ENCODE results near the gene COX7A1.

COX7A1 gene

DNA sequence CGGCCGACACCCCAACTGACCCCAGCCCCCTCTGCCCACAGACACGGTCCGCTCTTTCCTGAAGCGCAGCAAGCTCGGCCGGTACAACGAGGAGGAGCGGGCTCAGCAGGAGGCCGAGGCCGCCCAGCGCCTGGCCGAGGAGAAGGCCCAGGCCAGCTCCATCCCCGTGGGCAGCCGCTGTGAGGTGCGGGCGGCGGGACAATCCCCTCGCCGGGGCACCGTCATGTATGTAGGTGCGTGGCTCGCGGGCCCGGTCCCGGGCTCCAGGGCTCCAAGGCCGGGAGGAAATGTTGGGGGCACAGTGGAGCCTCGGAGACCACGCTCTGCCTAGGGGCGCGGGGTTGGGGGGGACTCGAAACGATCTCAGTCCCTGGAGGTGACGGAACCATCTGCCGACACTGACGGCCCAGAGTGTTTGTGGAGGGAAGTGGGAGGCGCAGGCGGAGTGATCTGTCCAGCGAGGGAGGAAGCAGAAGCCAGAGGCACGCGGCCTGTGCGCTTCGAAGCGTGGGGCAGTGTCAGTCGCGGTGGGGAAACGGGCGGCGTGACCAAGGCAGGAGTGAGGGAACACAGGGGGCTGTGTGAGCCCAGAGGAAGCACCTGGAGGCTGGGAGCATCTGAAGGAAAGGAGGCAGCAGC, 30.6 kb downstream of the COX7A1 start:
- no peak overlapping the region for H3K9ac ChIP-seq (ENCODE audit: low read length in 2 of 2)
- no peaks in the 10 kb centered on the region for H3K27me3 ChIP-seq (ENCODE audit: control insufficient read depth in 1 of 2, insufficient read depth in 2 of 2, low read length in 2 of 2)
- no peak overlapping the region for H3K27ac ChIP-seq (ENCODE audit: low read length)
- H3K36me3 ChIP-seq (ENCODE audit: control insufficient read depth in 2 of 2, insufficient read depth in 2 of 2, low read length in 2 of 2) = peaks cover 23 to 31% of the 10 kb centered on the region in 2 donors
- no peaks in the 10 kb centered on the region for H3K9me3 ChIP-seq (ENCODE audit: control insufficient read depth in 2 of 2, low read length in 2 of 2)
- H3K4me1 ChIP-seq (ENCODE audit: control insufficient read depth, insufficient read depth, low read length) = peaks cover 5% of the 10 kb centered on the region
- no peak overlapping the region for H3K4me3 ChIP-seq (ENCODE audit: low read length in 2 of 2)

DNA sequence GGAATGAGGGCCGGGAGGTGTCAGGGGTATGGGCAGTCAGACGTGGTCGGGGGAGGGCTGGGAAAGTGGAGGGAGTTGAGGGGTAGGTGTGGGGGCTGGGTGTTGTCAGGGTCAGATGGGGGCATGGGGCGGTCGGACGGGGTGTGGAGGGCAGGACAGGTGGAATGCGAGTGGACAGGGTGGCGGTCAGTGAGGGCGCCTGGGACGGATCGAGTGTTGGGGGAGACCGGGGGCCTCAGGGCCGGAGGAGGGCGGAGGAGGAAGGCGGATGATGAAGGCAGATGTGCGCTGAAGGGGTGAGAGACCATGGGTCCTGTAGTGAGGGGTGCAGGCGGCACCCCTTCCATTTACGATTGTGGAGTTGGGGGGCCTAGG, 31.3 kb downstream of the COX7A1 start:
- no peak overlapping the region for H3K27ac ChIP-seq (ENCODE audit: low read length)
- peaks cover 23 to 31% of the 10 kb centered on the region in 2 donors for H3K36me3 ChIP-seq (ENCODE audit: control insufficient read depth in 2 of 2, insufficient read depth in 2 of 2, low read length in 2 of 2)
- no peak overlapping the region for H3K9ac ChIP-seq (ENCODE audit: low read length in 2 of 2)
- H3K27me3 ChIP-seq (ENCODE audit: control insufficient read depth in 1 of 2, insufficient read depth in 2 of 2, low read length in 2 of 2) = no peaks in the 10 kb centered on the region
- no peaks in the 10 kb centered on the region for H3K9me3 ChIP-seq (ENCODE audit: control insufficient read depth in 2 of 2, low read length in 2 of 2)
- peaks cover 12% of the 10 kb centered on the region for H3K4me1 ChIP-seq (ENCODE audit: control insufficient read depth, insufficient read depth, low read length)
- no peak overlapping the region for H3K4me3 ChIP-seq (ENCODE audit: low read length in 2 of 2)

DNA sequence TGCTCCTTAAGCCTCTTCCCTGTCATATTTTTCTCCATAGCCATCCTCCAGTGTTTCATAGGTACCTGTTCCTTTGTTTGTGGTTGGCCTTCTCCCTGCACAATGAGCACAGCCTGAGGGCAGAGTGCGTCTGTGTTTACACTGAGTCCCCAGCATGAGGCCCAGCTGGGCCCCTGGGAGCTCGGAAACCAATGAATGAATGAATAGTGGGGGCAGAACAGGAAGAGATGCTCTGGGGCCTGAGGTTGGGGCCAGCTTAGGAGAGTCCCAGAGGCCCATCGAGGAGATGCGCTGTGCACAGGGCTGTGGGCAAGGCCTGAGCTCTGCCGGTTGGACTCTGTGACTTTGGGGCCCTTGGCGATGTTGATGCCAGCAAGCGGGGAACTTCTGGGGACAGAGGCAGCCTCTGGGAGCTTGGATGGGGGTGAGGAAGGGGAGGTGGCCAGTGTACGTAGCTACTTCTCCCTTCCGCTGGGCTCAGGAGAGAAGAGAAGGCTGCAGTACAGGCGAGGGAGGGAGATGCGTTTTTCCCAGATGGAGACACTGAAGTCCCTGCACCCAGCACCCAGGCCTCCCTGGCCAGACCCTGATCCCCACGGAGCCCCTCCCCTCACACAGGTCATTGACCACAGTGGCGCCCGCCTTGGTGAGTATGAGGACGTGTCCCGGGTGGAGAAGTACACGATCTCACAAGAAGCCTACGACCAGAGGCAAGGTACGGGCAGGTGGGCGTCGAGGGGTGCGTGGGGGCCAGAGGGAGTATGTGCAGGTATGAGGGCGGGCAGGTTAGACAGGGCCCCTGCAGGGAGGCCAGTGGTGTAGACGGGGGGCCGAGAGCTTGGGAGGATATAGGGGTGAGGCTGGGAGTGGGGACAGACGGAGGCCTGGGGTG, 31.9 kb downstream of the COX7A1 start:
- Histone ChIP-seq H3K9ac (ENCODE audit: low read length in 2 of 2) (no peak overlapping the region), H3K4me1 (ENCODE audit: control insufficient read depth, insufficient read depth, low read length) (peaks cover 14% of the 10 kb centered on the region), H3K27me3 (ENCODE audit: control insufficient read depth in 1 of 2, insufficient read depth in 2 of 2, low read length in 2 of 2) (no peaks in the 10 kb centered on the region), H3K9me3 (ENCODE audit: control insufficient read depth in 2 of 2, low read length in 2 of 2) (no peaks in the 10 kb centered on the region), H3K27ac (ENCODE audit: low read length) (no peak overlapping the region), H3K4me3 (ENCODE audit: low read length in 2 of 2) (no peak overlapping the region), H3K36me3 (ENCODE audit: control insufficient read depth in 2 of 2, insufficient read depth in 2 of 2, low read length in 2 of 2) (peaks cover 17 to 28% of the 10 kb centered on the region in 2 donors)

DNA sequence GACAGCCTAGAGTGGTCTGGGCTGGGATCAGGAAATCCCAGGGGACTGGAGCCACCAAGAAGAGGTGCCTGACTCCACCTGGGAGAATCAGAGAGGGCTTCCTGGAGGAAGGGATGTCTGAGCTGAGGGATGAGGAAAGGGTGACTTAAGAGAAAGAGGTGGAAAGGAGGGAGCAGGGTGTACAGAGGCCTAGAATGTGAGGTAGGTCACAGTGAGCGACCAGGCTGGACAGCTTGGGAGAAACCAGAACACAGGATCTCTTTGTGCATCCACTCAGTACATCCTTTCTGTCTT, 36.0 kb downstream of the COX7A1 start:
- Histone ChIP-seq H3K27ac (ENCODE audit: low read length) (peak overlapping the region; percentile 82), H3K9me3 (ENCODE audit: control insufficient read depth in 2 of 2, low read length in 2 of 2) (no peaks in the 10 kb centered on the region), H3K9ac (ENCODE audit: low read length in 2 of 2) (peak overlapping the region; percentile 60 to 75), H3K27me3 (ENCODE audit: control insufficient read depth in 1 of 2, insufficient read depth in 2 of 2, low read length in 2 of 2) (no peaks in the 10 kb centered on the region), H3K36me3 (ENCODE audit: control insufficient read depth in 2 of 2, insufficient read depth in 2 of 2, low read length in 2 of 2) (peaks cover 9 to 22% of the 10 kb centered on the region in 2 donors), H3K4me3 (ENCODE audit: low read length in 2 of 2) (peak overlapping the region; percentile 86 to 92), H3K4me1 (ENCODE audit: control insufficient read depth, insufficient read depth, low read length) (peaks cover 34% of the 10 kb centered on the region)

DNA sequence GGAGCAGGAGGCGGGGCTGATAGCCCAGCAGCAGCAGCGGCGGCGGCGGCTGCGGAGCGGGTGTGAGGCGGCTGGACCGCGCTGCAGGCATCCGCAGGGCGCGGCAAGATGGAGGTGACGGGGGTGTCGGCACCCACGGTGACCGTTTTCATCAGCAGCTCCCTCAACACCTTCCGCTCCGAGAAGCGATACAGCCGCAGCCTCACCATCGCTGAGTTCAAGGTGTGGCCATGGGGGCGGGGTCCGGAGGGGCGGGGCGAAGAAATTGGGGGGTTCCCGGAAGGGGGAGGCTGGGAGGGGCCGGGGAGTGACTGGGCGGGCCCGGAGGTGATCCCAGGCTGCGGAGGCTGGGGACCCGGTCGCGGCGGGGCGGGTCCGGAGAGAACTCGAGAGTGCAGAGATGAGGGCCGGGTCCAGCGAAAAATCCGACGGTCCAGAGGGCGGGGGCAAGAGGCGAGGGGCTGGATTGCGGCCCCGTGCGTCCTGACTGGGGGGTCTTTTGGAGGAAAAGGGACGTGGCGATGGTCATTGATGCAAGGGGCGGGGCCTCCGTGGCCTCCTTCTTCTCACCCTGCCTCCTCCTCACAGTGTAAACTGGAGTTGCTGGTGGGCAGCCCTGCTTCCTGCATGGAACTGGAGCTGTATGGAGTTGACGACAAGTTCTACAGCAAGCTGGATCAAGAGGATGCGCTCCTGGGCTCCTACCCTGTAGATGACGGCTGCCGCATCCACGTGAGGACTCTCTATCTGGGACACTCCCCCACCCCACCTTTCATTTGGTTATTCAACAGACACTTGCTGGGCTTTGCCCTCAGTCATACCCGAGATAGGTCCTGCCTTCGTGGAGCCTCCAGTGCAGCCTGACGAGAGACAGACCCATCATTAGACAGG, 36.5 kb downstream of the COX7A1 start, which contains the start of gene TBCB:
Gene TBCB, plus strand, starts transcription at position 16 of the 891 bp plus-strand sequence. Its CDS starts 93 bp downstream, at position 109.
- Histone ChIP-seq H3K9ac (ENCODE audit: low read length in 2 of 2) (peak within 1 kb of the TSS; percentile 88 to 89), H3K4me3 (ENCODE audit: low read length in 2 of 2) (peak within 1 kb of the TSS; percentile 86 to 92), H3K27ac (ENCODE audit: low read length) (peak within 1 kb of the TSS; percentile 82), H3K9me3 (ENCODE audit: control insufficient read depth in 2 of 2, low read length in 2 of 2) (no peaks in the 10 kb centered on the region), H3K27me3 (ENCODE audit: control insufficient read depth in 1 of 2, insufficient read depth in 2 of 2, low read length in 2 of 2) (no peaks in the 10 kb centered on the region), H3K36me3 (ENCODE audit: control insufficient read depth in 2 of 2, insufficient read depth in 2 of 2, low read length in 2 of 2) (peaks cover 9 to 25% of the 10 kb centered on the region in 2 donors), H3K4me1 (ENCODE audit: control insufficient read depth, insufficient read depth, low read length) (peaks cover 34% of the 10 kb centered on the region)

DNA sequence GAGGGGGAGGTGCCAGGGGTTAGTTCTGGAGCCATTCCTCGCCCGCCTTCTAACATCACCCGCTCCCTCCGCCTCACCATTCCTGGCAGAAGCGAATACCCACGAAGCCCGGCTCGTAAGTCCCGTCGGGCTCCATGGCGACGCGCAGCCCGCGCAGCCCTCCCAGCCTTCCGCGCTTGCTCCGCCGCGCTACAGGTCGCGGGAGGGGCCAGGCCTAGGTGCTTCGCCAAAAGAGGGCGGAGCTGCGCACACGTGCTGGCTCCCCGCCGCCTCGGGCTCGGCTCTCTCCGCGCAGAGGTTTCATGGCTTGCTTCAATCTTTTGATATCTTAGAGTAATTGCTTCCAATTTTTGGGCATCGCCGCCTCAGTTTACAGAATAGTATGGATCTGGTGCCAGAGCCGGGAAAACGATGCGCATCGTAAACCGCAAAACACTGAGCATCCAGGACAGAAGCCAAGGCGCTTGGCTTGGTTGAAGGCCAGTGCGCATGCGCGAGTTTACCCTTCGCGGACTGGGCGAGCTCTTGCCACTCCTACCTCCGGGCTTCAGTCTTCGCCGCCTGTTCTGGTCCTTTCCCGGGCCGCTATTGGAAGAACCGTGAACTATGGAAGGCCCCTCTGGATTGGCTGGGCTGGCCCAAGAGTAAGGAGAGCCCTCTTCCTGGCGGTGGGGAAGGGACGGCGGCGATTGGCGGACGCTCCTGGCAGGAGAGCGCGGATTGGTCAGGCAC, 37.4 kb downstream of the COX7A1 start, which contains the start of gene POLR2I:
Gene POLR2I, minus strand, starts transcription at position 155 of the 732 bp plus-strand sequence. Its CDS starts 19 bp downstream, at position 136.
- Histone ChIP-seq H3K4me3 (ENCODE audit: low read length in 2 of 2) (peak within 1 kb of the TSS; percentile 86 to 92), H3K27me3 (ENCODE audit: control insufficient read depth in 1 of 2, insufficient read depth in 2 of 2, low read length in 2 of 2) (no peaks in the 10 kb centered on the region), H3K9ac (ENCODE audit: low read length in 2 of 2) (peak within 1 kb of the TSS; percentile 88 to 89), H3K4me1 (ENCODE audit: control insufficient read depth, insufficient read depth, low read length) (peaks cover 34% of the 10 kb centered on the region), H3K9me3 (ENCODE audit: control insufficient read depth in 2 of 2, low read length in 2 of 2) (no peaks in the 10 kb centered on the region), H3K27ac (ENCODE audit: low read length) (peak within 1 kb of the TSS; percentile 82), H3K36me3 (ENCODE audit: control insufficient read depth in 2 of 2, insufficient read depth in 2 of 2, low read length in 2 of 2) (peaks cover 9 to 24% of the 10 kb centered on the region in 2 donors)

DNA sequence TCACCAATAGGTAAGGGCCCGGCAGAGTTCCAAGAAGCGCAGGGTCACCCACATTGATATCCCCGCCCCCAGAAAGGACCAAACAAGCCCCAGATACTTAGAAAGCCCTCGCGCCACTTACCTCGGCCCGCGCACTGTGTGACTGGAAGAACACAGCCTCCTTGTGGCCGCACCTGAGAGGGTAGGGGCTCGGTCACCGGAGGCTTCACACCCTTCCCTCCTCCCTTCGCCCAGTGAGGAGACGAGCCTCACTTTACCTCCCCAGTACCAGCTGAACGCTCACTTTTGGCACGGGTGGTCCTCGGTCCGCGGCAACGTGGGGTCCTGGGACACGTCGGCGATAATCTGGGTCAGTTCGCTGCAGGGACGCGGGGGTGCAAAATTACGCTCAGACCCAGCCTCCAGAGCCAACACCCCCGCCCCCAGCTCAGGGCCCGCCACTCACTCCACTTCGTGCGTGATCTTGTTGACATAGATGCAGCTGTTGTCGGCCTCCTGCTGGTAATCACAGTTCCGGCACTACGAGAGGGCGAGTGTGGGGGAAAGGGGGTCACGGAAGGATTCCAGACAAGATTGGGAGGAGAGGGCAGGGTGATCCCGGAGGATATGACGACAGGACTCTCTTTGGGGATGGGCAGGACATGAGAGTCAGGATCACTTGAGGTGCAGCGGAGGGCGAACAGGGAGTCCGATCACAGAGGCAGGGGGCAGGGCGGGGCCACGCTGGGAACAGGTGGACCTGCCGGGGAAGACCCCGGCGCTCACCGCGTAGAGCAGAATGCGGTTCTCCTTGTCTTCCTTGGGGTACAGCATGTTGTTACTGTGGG, 38.1 kb downstream of the COX7A1 start:
- no peaks in the 10 kb centered on the region for H3K9me3 ChIP-seq (ENCODE audit: control insufficient read depth in 2 of 2, low read length in 2 of 2)
- H3K27ac ChIP-seq (ENCODE audit: low read length) = peak overlapping the region; percentile 82
- H3K4me1 ChIP-seq (ENCODE audit: control insufficient read depth, insufficient read depth, low read length) = peaks cover 34% of the 10 kb centered on the region
- H3K27me3 ChIP-seq (ENCODE audit: control insufficient read depth in 1 of 2, insufficient read depth in 2 of 2, low read length in 2 of 2) = no peaks in the 10 kb centered on the region
- H3K4me3 ChIP-seq (ENCODE audit: low read length in 2 of 2) = peak overlapping the region; percentile 84 to 92
- peak overlapping the region; percentile 88 to 89 for H3K9ac ChIP-seq (ENCODE audit: low read length in 2 of 2)
- peaks cover 9 to 19% of the 10 kb centered on the region in 2 donors for H3K36me3 ChIP-seq (ENCODE audit: control insufficient read depth in 2 of 2, insufficient read depth in 2 of 2, low read length in 2 of 2)

DNA sequence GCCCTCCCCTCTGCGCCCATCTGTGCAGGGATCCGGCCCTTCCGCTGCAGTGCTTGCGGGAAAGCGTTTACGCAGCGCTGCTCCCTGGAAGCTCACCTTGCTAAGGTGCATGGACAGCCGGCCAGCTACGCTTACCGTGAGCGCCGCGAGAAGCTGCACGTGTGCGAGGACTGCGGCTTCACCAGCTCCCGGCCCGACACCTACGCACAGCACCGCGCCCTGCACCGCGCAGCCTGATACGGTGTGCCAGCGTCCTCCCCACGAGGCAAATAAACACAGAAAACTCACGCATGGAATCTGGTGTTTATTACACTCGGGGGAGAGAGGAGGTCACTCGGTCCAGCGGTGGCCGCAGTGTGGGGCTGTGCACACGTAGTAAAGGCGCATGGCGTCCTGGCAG, 38.8 kb downstream of the COX7A1 start:
- H3K9ac ChIP-seq (ENCODE audit: low read length in 2 of 2) = peak overlapping the region in 1 of 2 donors; percentile 89
- H3K9me3 ChIP-seq (ENCODE audit: control insufficient read depth in 2 of 2, low read length in 2 of 2) = no peaks in the 10 kb centered on the region
- H3K4me3 ChIP-seq (ENCODE audit: low read length in 2 of 2) = peak overlapping the region in 1 of 2 donors; percentile 92
- H3K4me1 ChIP-seq (ENCODE audit: control insufficient read depth, insufficient read depth, low read length) = peaks cover 34% of the 10 kb centered on the region
- H3K27ac ChIP-seq (ENCODE audit: low read length) = no peak overlapping the region
- H3K27me3 ChIP-seq (ENCODE audit: control insufficient read depth in 1 of 2, insufficient read depth in 2 of 2, low read length in 2 of 2) = no peaks in the 10 kb centered on the region
- peaks cover 9 to 16% of the 10 kb centered on the region in 2 donors for H3K36me3 ChIP-seq (ENCODE audit: control insufficient read depth in 2 of 2, insufficient read depth in 2 of 2, low read length in 2 of 2)

DNA sequence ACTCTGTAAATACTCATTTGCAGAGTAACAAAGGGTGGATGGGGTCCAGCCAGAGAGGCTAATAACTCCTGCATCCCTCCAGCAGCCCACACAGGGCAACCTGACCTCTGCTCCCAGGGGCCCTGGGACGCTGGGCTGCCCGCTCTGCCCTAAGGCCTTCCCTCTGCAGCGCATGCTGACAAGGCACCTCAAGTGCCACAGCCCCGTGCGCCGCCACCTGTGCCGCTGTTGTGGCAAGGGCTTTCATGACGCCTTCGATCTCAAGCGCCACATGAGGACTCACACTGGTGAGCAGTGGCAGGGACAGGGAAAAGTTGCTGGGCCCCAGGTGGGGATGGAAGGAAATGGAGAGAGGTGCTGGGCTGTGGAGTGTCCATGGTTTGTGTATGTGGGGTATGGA, 39.6 kb downstream of the COX7A1 start:
- H3K9ac ChIP-seq (ENCODE audit: low read length in 2 of 2) = no peak overlapping the region
- peaks cover 32% of the 10 kb centered on the region for H3K4me1 ChIP-seq (ENCODE audit: control insufficient read depth, insufficient read depth, low read length)
- no peaks in the 10 kb centered on the region for H3K27me3 ChIP-seq (ENCODE audit: control insufficient read depth in 1 of 2, insufficient read depth in 2 of 2, low read length in 2 of 2)
- H3K9me3 ChIP-seq (ENCODE audit: control insufficient read depth in 2 of 2, low read length in 2 of 2) = no peaks in the 10 kb centered on the region
- H3K4me3 ChIP-seq (ENCODE audit: low read length in 2 of 2) = no peak overlapping the region
- H3K27ac ChIP-seq (ENCODE audit: low read length) = no peak overlapping the region
- H3K36me3 ChIP-seq (ENCODE audit: control insufficient read depth in 2 of 2, insufficient read depth in 2 of 2, low read length in 2 of 2) = peaks cover 7 to 16% of the 10 kb centered on the region in 2 donors
